DND-41 (cell line): ENCODE measurements around the gene SS18L1.

Experiments
- CTCF ChIP-seq: IDR thresholded peaks from 2 replicates; pipeline ENCODE4 v1.5.1; 2012; ENCODE audit warnings: borderline replicate concordance, low read length, moderate library complexity, mild to moderate bottlenecking; ENCODE audit not compliant: poor library complexity, severe bottlenecking; ENCODE audit errors: extremely low read depth
- EZH2 ChIP-seq: IDR thresholded peaks from 3 replicates; pipeline ENCODE4 v1.6.1; 2012; ENCODE audit warnings: borderline replicate concordance, low read depth, mild to moderate bottlenecking, moderate library complexity, low read length, inconsistent platforms; ENCODE audit not compliant: severe bottlenecking

- no peak for TF ChIP-seq CTCF
- no peak for TF ChIP-seq EZH2
Observed at GRCh38 chr20:62161347-62161746, 17.8 kb downstream of the SS18L1 start.
